Measurements from ENCODE around the gene CEPT1.

The CEPT1 gene

DNA sequence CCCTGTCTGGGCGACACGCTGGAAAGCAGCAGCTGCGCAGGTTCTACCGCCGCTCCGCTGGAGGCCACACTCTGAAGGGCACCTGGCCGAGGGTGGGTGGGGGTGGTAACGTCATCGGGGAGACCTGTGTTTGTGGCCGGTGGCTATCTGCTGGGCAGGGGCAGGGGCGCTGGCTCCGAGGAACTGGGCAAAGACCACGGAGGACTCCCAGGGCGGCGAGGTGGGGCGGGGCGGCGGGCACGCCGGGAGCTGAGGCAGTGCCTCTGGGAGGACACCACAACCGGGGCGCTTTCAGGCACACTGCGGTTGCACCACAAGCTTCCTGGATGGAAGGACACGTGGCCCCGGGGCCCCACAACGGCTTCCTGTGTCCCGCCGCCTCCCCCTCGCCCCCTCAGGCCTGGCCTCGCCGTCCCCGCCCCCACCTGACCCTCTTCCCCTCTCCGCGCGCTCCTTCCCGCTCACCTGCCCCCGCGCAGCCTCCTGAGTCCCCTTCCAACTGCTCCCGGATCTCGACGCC, 63.7 kb downstream of the CEPT1 start:
- DNase-seq (ENCODE audit: insufficient read length, low spot score) (no peak), FAIRE-seq (no peak)
- no peak for TF ChIP-seq CTCF (IDR thresholded peaks at IDR 0.05; ENCODE audit: insufficient read depth, missing control alignments)

DNA sequence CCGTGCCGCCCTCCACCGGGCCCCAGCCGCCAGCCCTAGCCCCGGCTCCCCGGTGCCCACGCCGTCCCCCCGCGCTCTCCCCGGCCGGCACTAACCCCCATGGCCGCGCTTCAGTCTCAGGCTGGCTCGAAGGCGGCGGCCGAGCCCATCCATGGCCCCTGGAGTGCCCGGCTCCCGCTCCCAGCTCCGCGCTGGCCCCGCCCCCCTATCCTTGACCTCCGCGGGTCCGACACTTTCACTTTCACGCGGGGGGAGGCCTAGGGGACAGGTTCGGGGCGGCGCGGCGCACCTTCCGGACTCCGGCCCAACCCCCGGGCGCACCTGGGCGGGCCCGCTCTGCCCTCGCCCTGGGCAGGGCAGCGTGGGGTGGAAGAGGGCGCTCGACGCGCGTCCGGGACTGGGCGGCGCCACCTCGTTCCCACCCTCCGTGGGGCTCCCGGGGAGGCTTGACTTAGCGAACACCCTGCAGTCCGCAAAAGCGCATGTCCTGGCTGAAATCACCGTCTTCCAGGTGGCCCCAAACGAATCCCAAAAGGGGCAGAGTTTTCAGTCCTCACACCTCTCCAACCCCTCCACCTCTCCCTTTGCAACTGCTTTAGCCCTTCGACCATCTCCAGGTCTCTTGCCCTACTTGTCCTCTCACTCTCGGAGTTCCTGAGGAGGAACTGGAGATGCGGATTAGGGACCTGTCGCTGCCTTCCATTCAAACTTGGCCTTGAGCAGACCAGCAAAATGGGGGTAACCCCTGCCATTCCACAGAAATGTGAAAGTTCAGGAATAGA, 64.4 kb downstream of the CEPT1 start:
- no peak for DNase-seq (ENCODE audit: insufficient read length, low spot score)
- FAIRE-seq = no peak
- TF ChIP-seq CTCF (IDR thresholded peaks at IDR 0.05; ENCODE audit: insufficient read depth, missing control alignments) = no peak

- DNase-seq (ENCODE audit: insufficient read length, low spot score) = no peak
- TF ChIP-seq CTCF (IDR thresholded peaks at IDR 0.05; ENCODE audit: insufficient read depth, missing control alignments) = no peak
- no peak for FAIRE-seq
Measured at GRCh38 chr1:111204983-111205713, 65.1 kb downstream of the CEPT1 start.

- TF ChIP-seq CTCF (IDR thresholded peaks at IDR 0.05; ENCODE audit: insufficient read depth, missing control alignments) = no peak
- DNase-seq (ENCODE audit: insufficient read length, low spot score) (no peak), FAIRE-seq (no peak)
Measured at GRCh38 chr1:111205714-111206050, 65.7 kb downstream of the CEPT1 start.

DNA sequence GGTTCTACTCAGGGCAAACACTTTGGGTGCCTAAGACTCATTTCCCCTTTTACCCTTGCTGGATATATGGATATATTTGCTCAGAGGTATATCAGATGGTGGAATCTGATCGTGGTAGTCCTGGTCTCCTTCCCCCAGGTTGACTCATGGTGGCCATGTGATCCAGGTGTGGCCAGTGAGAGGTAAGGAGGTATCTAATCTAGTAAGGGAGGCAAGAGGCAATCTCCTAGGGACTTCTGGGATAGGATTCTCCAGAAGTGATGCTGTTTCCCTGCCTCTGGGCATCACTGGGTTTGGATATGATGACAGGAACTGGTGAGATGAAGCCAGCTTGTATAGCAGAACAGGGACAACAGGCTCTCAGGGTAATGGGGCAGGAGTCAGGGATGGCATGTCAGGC, 68.9 kb downstream of the CEPT1 start:
- FAIRE-seq (no peak), DNase-seq (ENCODE audit: insufficient read length, low spot score) (no peak)
- no peak for TF ChIP-seq CTCF (IDR thresholded peaks at IDR 0.05; ENCODE audit: insufficient read depth, missing control alignments)

- DNase-seq (ENCODE audit: insufficient read length, low spot score) (no peak), FAIRE-seq (no peak)
- no peak for TF ChIP-seq CTCF (IDR thresholded peaks at IDR 0.05; ENCODE audit: insufficient read depth, missing control alignments)
Measured at GRCh38 chr1:111209622-111210021, 69.6 kb downstream of the CEPT1 start.

DNA sequence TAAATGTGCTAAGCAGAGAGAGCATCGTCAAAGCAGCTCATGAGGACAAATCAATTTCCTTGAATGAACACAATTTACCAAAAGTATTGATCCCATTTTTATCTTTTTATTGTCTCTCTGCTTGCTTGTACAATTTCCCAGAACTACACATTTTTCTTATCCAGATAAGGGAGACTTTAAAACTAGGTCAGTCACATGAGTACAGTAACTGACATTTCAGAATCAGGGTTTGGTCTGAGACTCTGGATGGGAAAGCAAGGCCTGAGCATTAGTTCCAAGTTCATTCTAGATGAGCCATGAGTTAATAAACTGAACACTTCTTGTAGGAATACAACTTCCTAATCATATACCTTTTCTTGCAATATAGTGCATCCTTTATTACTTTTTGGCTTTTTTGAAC, 71.9 kb downstream of the CEPT1 start:
- no peak for TF ChIP-seq CTCF (IDR thresholded peaks at IDR 0.05; ENCODE audit: insufficient read depth, missing control alignments)
- FAIRE-seq (no peak), DNase-seq (ENCODE audit: insufficient read length, low spot score) (no peak)
